Colonic mucosa (tissue), 4 donors: ENCODE data around the gene LTBP4. TPM values are rescaled to one million over a fixed set of nuclear protein-coding genes. Genes with fewer than 3 reads are reported as not detected.

Source experiments
- DNase-seq: peaks from one replicate; pipeline ENCODE4 v3.0.0-alpha.2; 2020
- H3K27ac ChIP-seq: fragments of 200-600 bp; one replicate; pipeline ENCODE4 v1.8.0; 2021
- H3K27me3 ChIP-seq: fragments of 200-600 bp; one replicate; pipeline ENCODE4 v1.8.0; 2021
- H3K36me3 ChIP-seq: fragments of 200-600 bp; one replicate; pipeline ENCODE4 v1.8.0; 2021
- H3K4me1 ChIP-seq: fragments of 200-600 bp; one replicate; pipeline ENCODE4 v1.8.0; 2021; ENCODE audit warnings: mild to moderate bottlenecking
- H3K4me3 ChIP-seq: fragments of 200-600 bp; one replicate; pipeline ENCODE4 v1.8.0; 2021
- H3K9ac ChIP-seq, 2 donors: one replicate each; pipeline ENCODE4 v1.7.0; 2013; ENCODE audit warnings: control low read depth in 2 of 2, low read depth in 2 of 2, low read length in 2 of 2
- H3K9me3 ChIP-seq: fragments of 200-600 bp; one replicate; pipeline ENCODE4 v1.8.0; 2021
- CTCF ChIP-seq: fragments of 200-600 bp; IDR thresholded peaks from one replicate; pipeline ENCODE4 v1.8.0; 2022; ENCODE audit warnings: antibody characterized with exemption, mild to moderate bottlenecking
- intact Hi-C: fragments of 100-400 bp; cut with DNase I; formaldehyde crosslinking; loops from one replicate; pipeline ENCODE4 v1.14.1; 2022
- total RNA-seq, 2 donors: library from RNA; stranded (reverse); fragmentation: NEBNext Ultra II Directional in 1 of 2; extraction: Animal tissue kit (Norgen Biotek cat#: 25700) in 1 of 2; gene quantifications; one replicate each; pipeline ENCODE4 v1.2.1, GENCODE V29; 2021
- donor health status: healthy.
- donor health status: DM: no; HTN: no; CAD: no.
- donor health status: DM: no; HTN: no; CAD: no.

The LTBP4 gene
- total RNA-seq, 2 donors from 2014 or later = 143 to 231 TPM

- Histone ChIP-seq H3K9me3 (no peaks in the 10 kb centered on the region), H3K27ac (peak overlapping the region; percentile 88), H3K4me1 (peaks cover 37% of the 10 kb centered on the region), H3K36me3 (no peaks in the 10 kb centered on the region), H3K4me3 (peak overlapping the region; percentile 52), H3K9ac (peak overlapping the region; percentile 57 to 84), H3K27me3 (no peaks in the 10 kb centered on the region)
- no peak for TF ChIP-seq CTCF
- no peak for DNase-seq
- intact Hi-C loops = no loop called here
Measured at GRCh38 chr19:40608957-40609356, 7.8 kb downstream of the LTBP4 start.

- peak overlapping the region; percentile 74 to 84 for H3K9ac ChIP-seq
- peak overlapping the region; percentile 88 for H3K27ac ChIP-seq
- DNase-seq = peak; percentile 98
- peak overlapping the region; percentile 52 for H3K4me3 ChIP-seq
- no peaks in the 10 kb centered on the region for H3K27me3 ChIP-seq
- intact Hi-C loops = no loop called here
- TF ChIP-seq CTCF = no peak
- no peaks in the 10 kb centered on the region for H3K36me3 ChIP-seq
- peaks cover 30% of the 10 kb centered on the region for H3K4me1 ChIP-seq
- H3K9me3 ChIP-seq = no peaks in the 10 kb centered on the region
Measured at GRCh38 chr19:40609561-40610395, 8.6 kb downstream of the LTBP4 start.

- intact Hi-C loops = no loop called here
- Histone ChIP-seq H3K27ac (peak overlapping the region; percentile 88), H3K9ac (peak overlapping the region; percentile 49 to 74), H3K36me3 (no peaks in the 10 kb centered on the region), H3K4me3 (peak overlapping the region; percentile 52), H3K27me3 (no peaks in the 10 kb centered on the region), H3K9me3 (no peaks in the 10 kb centered on the region), H3K4me1 (peaks cover 27% of the 10 kb centered on the region)
- TF ChIP-seq CTCF = no peak
- peak; percentile 77 for DNase-seq
Measured at GRCh38 chr19:40610396-40611064, 9.4 kb downstream of the LTBP4 start.

GRCh38 chr19:40611096-40611495, 9.9 kb downstream of the LTBP4 start:
- Histone ChIP-seq H3K9ac (peak overlapping the region; percentile 49 to 74), H3K4me3 (no peak overlapping the region), H3K9me3 (no peaks in the 10 kb centered on the region), H3K36me3 (no peaks in the 10 kb centered on the region), H3K27me3 (no peaks in the 10 kb centered on the region), H3K27ac (peak overlapping the region; percentile 88), H3K4me1 (peaks cover 27% of the 10 kb centered on the region)
- intact Hi-C loops = no loop called here
- peak; percentile 66 for DNase-seq
- TF ChIP-seq CTCF = no peak

- Histone ChIP-seq H3K27me3 (no peaks in the 10 kb centered on the region), H3K36me3 (no peaks in the 10 kb centered on the region), H3K4me3 (no peak overlapping the region), H3K9ac (peak overlapping the region in 1 of 2 donors; percentile 35), H3K27ac (peak overlapping the region; percentile 88), H3K9me3 (no peaks in the 10 kb centered on the region), H3K4me1 (peaks cover 27% of the 10 kb centered on the region)
- TF ChIP-seq CTCF = no peak
- DNase-seq = no peak
- intact Hi-C loops = no loop called here
Measured at GRCh38 chr19:40611900-40612698, 10.9 kb downstream of the LTBP4 start.
